Thyroid gland (tissue), 4 donors: ENCODE data around the gene STAC2.

Source experiments
- CTCF ChIP-seq, 6 experiments: fragments of 200-600 bp in 3 of 6; fragments of 450-650 bp in 3 of 6; sonication (generic) in 3 of 6; IDR thresholded peaks; one replicate each; pipeline ENCODE4 v1.5.1; 2016 to 2019; ENCODE audit warnings: antibody characterized with exemption in 6 of 6, mild to moderate bottlenecking in 2 of 6, inconsistent platforms in 1 of 6, moderate library complexity in 1 of 6
- POLR2A ChIP-seq, 2 donors: fragments of 450-650 bp; IDR thresholded peaks; one replicate each; pipeline ENCODE4 v1.6.1; 2017; ENCODE audit warnings: antibody characterized with exemption in 2 of 2, mild to moderate bottlenecking in 2 of 2, moderate library complexity in 1 of 2

GRCh38 chr17:39223907-39224777 is 1.6 kb downstream of the STAC2 start:
- TF ChIP-seq CTCF (IDR thresholded peaks at IDR 0.05), result no peak
- TF ChIP-seq POLR2A (IDR thresholded peaks at IDR 0.05), result no peak
